Measurements from ENCODE around the gene FKBP9. TPM values are rescaled to one million over a fixed set of nuclear protein-coding genes. Genes with fewer than 3 reads are reported as not detected.

The FKBP9 gene
- total and polyA plus RNA-seq, 2 of the 8 experiments (the other 6 are each of a cell fraction or from before 2014, with no cell fraction given): 7.2 to 10.1 TPM

DNA sequence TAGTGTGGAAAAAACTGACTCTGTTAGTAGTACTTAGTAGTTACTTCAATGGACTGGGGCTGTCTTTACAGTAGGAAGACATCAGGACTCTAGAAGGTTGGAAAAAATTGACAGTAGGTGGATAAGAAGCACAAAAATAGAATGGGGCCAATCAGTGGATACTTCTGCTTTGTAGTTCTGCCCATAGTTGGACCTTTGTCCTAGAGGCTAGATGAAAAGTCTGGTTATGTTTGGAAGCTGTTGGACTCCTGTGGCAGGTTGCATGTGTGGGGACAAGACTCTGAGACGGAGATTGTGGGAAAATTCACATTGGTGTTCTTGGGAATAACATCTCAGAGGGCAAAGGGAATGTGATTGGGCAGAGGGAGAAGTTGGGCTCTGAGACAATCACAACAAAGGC is 47.0 kb upstream of the FKBP9 start:
- Histone ChIP-seq H3K79me2 (ENCODE audit: control insufficient read depth in 1 of 2, insufficient read depth in 2 of 2, low read length in 2 of 2) (no peaks in the 10 kb centered on the region), H2BK12ac (ENCODE audit: low read depth, low read length) (no peak overlapping the region), H3K9ac (replicated peaks in 1 of 4; ENCODE audit: extremely low read depth in 1 of 4, low read depth in 3 of 4, low read length in 3 of 4) (no peak overlapping the region), H3K4me2 (ENCODE audit: insufficient read depth in 1 of 2, low read depth in 2 of 2, low read length in 2 of 2) (no peak overlapping the region), H3K36me3 (ENCODE audit: control insufficient read depth in 2 of 4, insufficient read depth in 4 of 4, low read length in 3 of 4) (no peaks in the 10 kb centered on the region), H3K14ac (ENCODE audit: insufficient read length) (no peak overlapping the region), H3K4me1 (replicated peaks in 1 of 4; ENCODE audit: control insufficient read depth in 3 of 4, insufficient read depth in 4 of 4, low read length in 3 of 4) (peaks cover 0 to 4% (median 0%) of the 10 kb centered on the region in 4 experiments; a peak in 1 of 7 replicates), H3K23me2 (ENCODE audit: low read depth, low read length) (0 out of 2 replicates have a peak, but pooled peaks cover under 1% of the 10 kb centered on the region), H2AFZ (ENCODE audit: low read length) (no peak overlapping the region), H2BK15ac (ENCODE audit: low read length) (no peak overlapping the region), H4K20me1 (replicated peaks in 1 of 2; ENCODE audit: control insufficient read depth in 1 of 2, insufficient read depth in 2 of 2, low read length in 2 of 2) (no peaks in the 10 kb centered on the region), H3K27ac (ENCODE audit: low read depth, low read length) (no peak overlapping the region), H3K18ac (ENCODE audit: extremely low read depth, low read length) (no peak overlapping the region), H3K79me1 (ENCODE audit: low read depth, low read length) (no peaks in the 10 kb centered on the region), H3K56ac (replicated peaks; ENCODE audit: insufficient read length, low read depth, low read length) (no peak overlapping the region), H2BK5ac (ENCODE audit: low read depth, low read length) (no peak overlapping the region), H4K5ac (ENCODE audit: insufficient read length, low read depth, low read length) (no peak overlapping the region), H4K91ac (replicated peaks; ENCODE audit: insufficient read length, low read length) (no peak overlapping the region), H2BK20ac (ENCODE audit: low read length) (no peak overlapping the region), H3K23ac (ENCODE audit: insufficient read length) (no peak overlapping the region), H3K4me3 (ENCODE audit: extremely low read depth in 1 of 4, insufficient read depth in 2 of 4, low read depth in 3 of 4, low read length in 4 of 4) (no peak overlapping the region), H3K4ac (replicated peaks; ENCODE audit: insufficient read length, low read depth, low read length) (no peak overlapping the region), H2BK120ac (replicated peaks; ENCODE audit: low read depth, low read length) (no peak overlapping the region), H2AK5ac (ENCODE audit: low read depth, low read length) (no peak overlapping the region), H3K9me3 (ENCODE audit: insufficient read depth in 2 of 2, low read depth in 1 of 2, low read length in 1 of 2) (no peaks in the 10 kb centered on the region), H3K27me3 (replicated peaks in 1 of 4; ENCODE audit: control insufficient read depth in 3 of 4, extremely low read depth in 1 of 4, insufficient read depth in 3 of 4, low read length in 3 of 4) (no peaks in the 10 kb centered on the region), H4K8ac (ENCODE audit: extremely low read depth, insufficient read depth, low read length) (no peak overlapping the region)
- TF ChIP-seq TEAD4 (IDR thresholded peaks at IDR 0.05; ENCODE audit: low read depth, low read length) (no peak), TAF1 (IDR thresholded peaks at IDR 0.05; ENCODE audit: low read depth, low read length) (no peak), RBBP5 (IDR thresholded peaks at IDR 0.05; ENCODE audit: borderline replicate concordance, low read depth, low read length) (no peak), FOSL1 (IDR thresholded peaks at IDR 0.05; ENCODE audit: insufficient read depth, low read depth, low read length) (no peak), CBX8 (IDR thresholded peaks at IDR 0.05; ENCODE audit: borderline replicate concordance, low read depth, low read length) (no peak), RAD21 (IDR thresholded peaks at IDR 0.05 in 1 of 2, conservative IDR thresholded peaks at IDR 0.05 in 1 of 2; ENCODE audit: low read depth in 2 of 2, low read length in 2 of 2) (no peak), CBX5 (IDR thresholded peaks at IDR 0.05; ENCODE audit: low read depth, low read length) (no peak), TAF7 (optimal IDR thresholded peaks at IDR 0.05; ENCODE audit: borderline replicate concordance, low read depth, low read length) (no peak)
- TF ChIP-seq, protein P1, sequence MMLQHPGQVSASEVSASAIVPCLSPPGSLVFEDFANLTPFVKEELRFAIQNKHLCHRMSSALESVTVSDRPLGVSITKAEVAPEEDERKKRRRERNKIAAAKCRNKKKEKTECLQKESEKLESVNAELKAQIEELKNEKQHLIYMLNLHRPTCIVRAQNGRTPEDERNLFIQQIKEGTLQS (IDR thresholded peaks at IDR 0.05; ENCODE audit: insufficient read depth, low read depth, low read length): no peak
- TF ChIP-seq, protein P2, sequence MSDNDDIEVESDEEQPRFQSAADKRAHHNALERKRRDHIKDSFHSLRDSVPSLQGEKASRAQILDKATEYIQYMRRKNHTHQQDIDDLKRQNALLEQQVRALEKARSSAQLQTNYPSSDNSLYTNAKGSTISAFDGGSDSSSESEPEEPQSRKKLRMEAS (IDR thresholded peaks at IDR 0.05): no peak
- ChIA-PET CTCF (ENCODE audit: partially characterized antibody) (no interaction called here), POLR2A (ENCODE audit: partially characterized antibody) (no interaction called here)
- DNase-seq (ENCODE audit: low read depth in 1 of 2, low spot score in 2 of 2): no peak
- FAIRE-seq: no peak
- 94% methylated on average over 1 of the region's 1 CpG; no CpG with 5 or more reads in 1 of the 2 experiments for WGBS, 2 experiments (ENCODE audit: extremely low coverage in 1 of 2, insufficient coverage in 1 of 2, insufficient read length in 1 of 2, insufficient replicate concordance in 2 of 2, low coverage in 1 of 2, low lambda C conversion rate in 2 of 2, missing lambda C conversion rate in 1 of 2)

Measured in H1 (cell line).